SU-DHL-6 (cell line): ENCODE results near the gene NBPF26.
"Not testable (repeated sequence)": the region's sequence is repeated elsewhere in the genome, so short reads cannot be mapped to it uniquely, and the experiment has no call there.

ENCODE experiments used
- H2AFZ ChIP-seq: fragments of 200-600 bp; sonication (generic); 2 replicates; pipeline ENCODE4 v1.6.1; 2014; ENCODE audit warnings: low read depth, mild to moderate bottlenecking, moderate library complexity, mixed read lengths, antibody characterized with exemption, low read length; ENCODE audit not compliant: severe bottlenecking
- H3F3A ChIP-seq: fragments of 200-600 bp; shearing (Covaris generic); 2 replicates; pipeline ENCODE4 v1.6.0; 2016; ENCODE audit warnings: antibody characterized with exemption, mild to moderate bottlenecking; ENCODE audit not compliant: insufficient read depth
- H3K27ac ChIP-seq: fragments of 200-600 bp; sonication (generic); 2 replicates; pipeline ENCODE4 v1.5.1; 2016; ENCODE audit warnings: low read depth, mild to moderate bottlenecking, low read length, moderate library complexity, mixed read lengths
- H3K27me3 ChIP-seq: fragments of 200-600 bp; sonication (generic), shearing (Covaris generic); 2 replicates; pipeline ENCODE4 v1.6.0; 2014; ENCODE audit warnings: mild to moderate bottlenecking, low read length
- H3K36me3 ChIP-seq: fragments of 200-600 bp; sonication (generic); 2 replicates; pipeline ENCODE4 v1.6.1; 2014; ENCODE audit warnings: mild to moderate bottlenecking, low read length, mixed read lengths
- H3K4me2 ChIP-seq: fragments of 300-600, 200-600 bp; shearing (Covaris generic), sonication (generic); 2 replicates; pipeline ENCODE4 v1.6.0; 2014; ENCODE audit warnings: low read length, low read depth, mild to moderate bottlenecking; ENCODE audit not compliant: poor library complexity, severe bottlenecking
- H3K4me3 ChIP-seq: fragments of 200-600 bp; sonication (generic); 2 replicates; pipeline ENCODE4 v1.5.1; 2014; ENCODE audit warnings: antibody characterized with exemption, low read length, mild to moderate bottlenecking, mixed read lengths; ENCODE audit not compliant: insufficient read depth, poor library complexity, severe bottlenecking
- H3K79me2 ChIP-seq: fragments of 200-600 bp; sonication (generic); 2 replicates; pipeline ENCODE4 v1.6.1; 2014; ENCODE audit warnings: mild to moderate bottlenecking, low read length, moderate library complexity; ENCODE audit not compliant: insufficient read depth
- H3K9ac ChIP-seq: fragments of 200-600 bp; sonication (generic); 2 replicates; pipeline ENCODE4 v1.7.0; 2014; ENCODE audit warnings: mild to moderate bottlenecking, low read length
- H3K9me2 ChIP-seq: fragments of 200-600 bp; sonication (generic); replicated peaks from 2 replicates; pipeline ENCODE4 v1.6.1; 2014; ENCODE audit warnings: low read length; ENCODE audit not compliant: insufficient read depth
- H3K9me3 ChIP-seq: fragments of 200-600 bp; sonication (generic); 2 replicates; pipeline ENCODE4 v1.6.1; 2014; ENCODE audit warnings: low read length, mixed read lengths; ENCODE audit not compliant: insufficient read depth
- H4K20me1 ChIP-seq: fragments of 200-600 bp; sonication (generic); 2 replicates; pipeline ENCODE4 v1.6.1; 2014; ENCODE audit warnings: low read depth, mild to moderate bottlenecking, antibody characterized with exemption, low read length, moderate library complexity, mixed read lengths

The NBPF26 gene

DNA sequence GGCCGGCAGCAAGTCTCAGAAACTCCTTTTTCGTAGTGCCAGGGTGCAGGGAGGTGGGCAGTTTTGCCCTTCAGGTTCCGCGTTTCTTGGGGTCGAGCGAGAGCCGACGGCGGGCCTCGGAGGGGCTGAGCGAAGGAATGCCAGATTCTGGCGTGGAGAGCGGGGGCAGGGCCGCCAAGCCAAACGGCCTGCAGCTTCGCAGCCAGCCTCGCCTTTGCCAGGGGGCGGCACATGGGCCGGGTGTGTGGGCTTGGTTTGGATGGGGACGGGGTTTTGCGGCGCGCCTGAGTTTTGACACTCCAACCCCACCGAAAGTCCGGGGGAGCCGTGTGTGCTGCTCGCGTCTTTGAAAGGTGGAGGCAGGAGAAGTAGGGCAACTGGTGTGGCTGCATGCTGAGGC is 762 bp downstream of the NBPF26 start:
- not testable (repeated sequence) for H3K27ac ChIP-seq, H4K20me1 ChIP-seq, H3K9me3 ChIP-seq, H3K79me2 ChIP-seq, H3K9me2 ChIP-seq, H3K36me3 ChIP-seq, H2AFZ ChIP-seq, H3F3A ChIP-seq, H3K27me3 ChIP-seq
- peak overlapping the region; percentile 71 for H3K4me3 ChIP-seq
- H3K9ac ChIP-seq: peak overlapping the region; percentile 68
- H3K4me2 ChIP-seq: peak overlapping the region; percentile 50

DNA sequence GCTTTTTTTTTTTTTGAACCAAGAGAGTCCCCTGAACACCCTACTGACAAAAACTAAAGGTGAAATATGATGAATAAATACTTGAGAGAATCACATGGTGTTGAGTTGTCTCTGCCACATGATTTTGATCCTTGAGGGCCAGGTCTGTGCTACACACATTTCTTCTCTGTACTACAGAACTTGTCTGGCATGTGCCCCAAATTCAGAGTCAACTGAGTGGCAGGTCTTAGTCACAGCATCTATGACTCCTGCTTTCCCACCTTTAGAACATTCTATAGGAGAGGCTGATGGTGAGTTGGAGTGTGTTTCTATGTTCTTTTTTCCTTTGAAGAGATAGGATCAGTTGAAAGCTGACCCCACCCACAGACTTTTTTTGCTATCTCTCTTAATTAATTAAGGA is 5.1 kb downstream of the NBPF26 start:
- H3K9me2 ChIP-seq, H3K4me2 ChIP-seq, H3K27me3 ChIP-seq, H3K36me3 ChIP-seq, H3K9me3 ChIP-seq, H3K9ac ChIP-seq, H3K79me2 ChIP-seq, H2AFZ ChIP-seq, H3F3A ChIP-seq, H3K4me3 ChIP-seq, H3K27ac ChIP-seq, H4K20me1 ChIP-seq: not testable (repeated sequence)

DNA sequence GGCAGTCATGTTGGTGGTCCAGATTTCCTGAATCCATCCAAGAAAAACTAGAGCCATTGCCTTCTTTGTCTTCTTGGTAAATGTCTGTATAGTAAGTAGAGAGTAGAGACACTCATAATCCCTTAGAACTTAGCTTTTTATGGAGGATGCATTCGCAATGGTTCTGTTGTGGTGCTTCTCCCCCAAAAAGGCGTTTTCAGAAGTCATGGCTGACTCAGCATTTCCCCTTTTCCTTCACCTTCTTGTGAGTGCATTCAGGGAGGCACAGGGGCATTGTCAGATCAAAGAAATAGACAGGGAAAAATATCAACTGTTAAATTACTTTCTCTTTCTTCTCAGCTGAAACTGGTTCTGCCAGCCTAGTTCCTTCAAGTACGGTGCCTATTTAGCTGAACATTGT is 45.3 kb downstream of the NBPF26 start:
- not testable (repeated sequence) for H3F3A ChIP-seq

DNA sequence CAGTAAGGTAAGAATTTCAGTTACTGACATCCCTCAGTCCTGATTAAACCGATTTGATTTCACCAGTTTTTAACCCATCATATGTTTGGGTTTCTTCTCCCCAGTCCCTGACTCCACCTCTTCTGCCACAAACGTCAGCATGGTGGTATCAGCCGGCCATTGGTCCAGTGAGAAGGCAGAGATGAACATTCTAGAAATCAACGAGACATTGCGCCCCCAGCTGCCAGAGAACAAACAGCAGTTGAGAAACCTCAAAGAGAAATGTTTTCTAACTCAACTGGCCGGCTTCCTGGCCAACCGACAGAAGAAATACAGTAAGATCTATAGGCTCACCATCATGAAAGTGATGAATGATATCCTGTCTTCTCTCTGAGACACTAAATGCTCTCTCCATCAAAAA is 81.7 kb downstream of the NBPF26 start:
- not testable (repeated sequence) for H3K27ac ChIP-seq, H4K20me1 ChIP-seq, H3K79me2 ChIP-seq, H3K9me2 ChIP-seq, H3K9me3 ChIP-seq, H2AFZ ChIP-seq, H3K4me2 ChIP-seq, H3K9ac ChIP-seq, H3K4me3 ChIP-seq, H3K27me3 ChIP-seq, H3F3A ChIP-seq, H3K36me3 ChIP-seq

More for the DNA sequence above, 45.3 kb downstream of the NBPF26 start:
- not testable (repeated sequence) for H3K79me2 ChIP-seq, H4K20me1 ChIP-seq, H2AFZ ChIP-seq, H3K9ac ChIP-seq, H3K36me3 ChIP-seq, H3K27me3 ChIP-seq, H3K4me3 ChIP-seq, H3K4me2 ChIP-seq, H3K27ac ChIP-seq, H3K9me3 ChIP-seq, H3K9me2 ChIP-seq

DNA sequence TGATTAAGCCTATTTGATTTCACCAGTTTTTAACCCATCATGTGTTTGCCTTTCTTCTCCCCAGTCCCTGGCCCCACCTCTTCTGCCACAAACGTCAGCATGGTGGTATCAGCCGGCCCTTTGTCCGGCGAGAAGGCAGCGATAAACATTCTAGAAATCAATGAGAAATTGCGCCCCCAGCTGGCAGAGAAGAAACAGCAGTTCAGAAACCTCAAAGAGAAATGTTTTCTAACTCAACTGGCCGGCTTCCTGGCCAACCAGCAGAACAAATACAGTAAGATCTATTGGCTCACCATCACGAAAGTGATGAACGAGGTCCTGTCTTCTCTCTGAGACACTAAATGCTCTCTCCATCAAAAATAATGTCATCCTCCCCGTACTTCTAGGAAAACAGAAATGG is 88.1 kb downstream of the NBPF26 start:
- H3K27ac ChIP-seq, H3K9me2 ChIP-seq, H3F3A ChIP-seq, H2AFZ ChIP-seq, H3K27me3 ChIP-seq, H3K79me2 ChIP-seq, H3K4me3 ChIP-seq, H4K20me1 ChIP-seq, H3K4me2 ChIP-seq, H3K9ac ChIP-seq, H3K9me3 ChIP-seq, H3K36me3 ChIP-seq: not testable (repeated sequence)

DNA sequence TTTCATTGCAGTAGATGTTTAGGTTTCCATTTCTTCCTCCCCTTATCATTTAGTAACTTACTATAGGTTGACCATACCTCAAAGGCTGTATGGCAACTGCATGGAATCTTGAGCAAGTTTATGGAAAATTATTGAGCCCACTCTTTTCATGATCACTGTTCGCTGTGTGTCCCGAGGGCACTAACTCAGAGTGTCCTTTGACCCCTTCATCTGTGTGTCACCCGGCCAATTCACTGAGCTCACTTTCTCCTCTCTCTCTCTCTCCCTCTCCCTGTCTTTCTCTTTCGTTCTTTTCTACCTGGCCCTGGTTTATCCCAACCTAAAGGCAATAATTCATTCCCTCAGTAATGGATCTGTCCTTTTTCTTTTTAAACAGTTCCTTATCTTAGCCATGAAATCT is 101.3 kb downstream of the NBPF26 start:
- not testable (repeated sequence) for H3K9ac ChIP-seq, H3K4me2 ChIP-seq, H2AFZ ChIP-seq, H3K79me2 ChIP-seq, H3K27me3 ChIP-seq, H3K4me3 ChIP-seq, H3K27ac ChIP-seq, H3K9me3 ChIP-seq, H3K36me3 ChIP-seq, H4K20me1 ChIP-seq, H3K9me2 ChIP-seq, H3F3A ChIP-seq

DNA sequence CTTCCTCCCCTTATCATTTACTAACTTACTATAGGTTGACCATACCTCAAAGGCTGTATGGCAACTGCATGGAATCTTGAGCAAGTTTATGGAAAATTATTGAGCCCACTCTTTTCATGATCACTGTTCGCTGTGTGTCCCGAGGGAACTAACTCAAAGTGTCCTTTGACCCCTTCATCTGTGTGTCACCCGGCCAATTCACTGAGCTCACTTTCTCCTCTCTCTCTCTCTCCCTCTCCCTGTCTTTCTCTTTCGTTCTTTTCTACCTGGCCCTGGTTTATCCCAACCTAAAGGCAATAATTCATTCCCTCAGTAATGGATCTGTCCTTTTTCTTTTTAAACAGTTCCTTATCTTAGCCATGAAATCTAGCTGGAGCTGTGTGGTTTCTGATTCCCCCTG is 102.9 kb downstream of the NBPF26 start:
- H3K4me2 ChIP-seq, H3K4me3 ChIP-seq, H3K9me3 ChIP-seq, H3K79me2 ChIP-seq, H4K20me1 ChIP-seq, H3K27me3 ChIP-seq, H3K36me3 ChIP-seq, H3K9ac ChIP-seq, H3F3A ChIP-seq, H2AFZ ChIP-seq, H3K9me2 ChIP-seq, H3K27ac ChIP-seq: not testable (repeated sequence)

DNA sequence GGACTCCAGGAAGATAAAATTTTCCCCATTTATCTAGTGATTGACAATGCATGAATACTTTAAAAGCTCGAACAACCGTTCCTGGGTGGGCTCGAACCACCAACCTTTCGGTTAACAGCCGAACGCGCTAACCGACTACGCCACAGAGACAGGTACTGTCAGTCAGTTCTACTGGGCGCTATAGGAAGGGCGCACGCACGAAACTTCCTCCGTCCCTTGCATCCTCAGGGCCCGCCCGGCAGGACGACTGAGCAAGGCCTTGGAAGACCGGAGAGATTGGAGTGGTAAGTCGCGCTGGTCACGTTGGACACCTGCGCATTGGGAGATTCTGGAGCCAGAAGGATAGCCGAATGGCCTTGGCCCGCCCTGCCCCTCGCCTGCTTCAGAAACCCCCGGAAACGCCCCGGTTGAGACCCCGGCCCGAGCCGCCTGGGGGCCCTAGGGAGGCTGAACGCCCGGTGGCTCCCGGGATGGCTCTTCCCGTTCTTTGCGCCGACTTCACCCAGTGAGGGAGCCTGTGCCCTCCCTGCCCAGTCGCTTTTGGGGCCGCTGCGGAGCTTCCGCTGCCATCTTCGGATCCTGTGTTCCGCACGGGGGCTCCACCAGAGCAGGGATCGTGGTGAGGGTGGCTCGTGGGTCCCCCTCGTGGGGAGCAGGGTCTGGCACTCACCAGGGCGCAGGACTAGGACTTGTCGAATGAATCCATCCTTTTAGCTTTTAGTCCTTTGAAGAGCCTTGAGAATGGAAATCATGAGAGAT is 120.6 kb downstream of the NBPF26 start:
- not testable (repeated sequence) for H3K4me3 ChIP-seq, H3K9ac ChIP-seq, H3K27me3 ChIP-seq, H3K36me3 ChIP-seq, H2AFZ ChIP-seq, H3F3A ChIP-seq, H3K9me3 ChIP-seq, H3K79me2 ChIP-seq, H3K27ac ChIP-seq, H4K20me1 ChIP-seq, H3K9me2 ChIP-seq
- peak overlapping the region; percentile 22 for H3K4me2 ChIP-seq
